22Rv1 (cell line): ENCODE data around the gene PRRG3.

Experiments used
- CTCF ChIP-seq: fragments of 450-650 bp; IDR thresholded peaks from 2 replicates; pipeline ENCODE4 v1.5.1; 2017; ENCODE audit warnings: mild to moderate bottlenecking
- ZFX ChIP-seq: fragments of 450-650 bp; IDR thresholded peaks from 2 replicates; pipeline ENCODE4 v1.6.1; 2017; ENCODE audit warnings: antibody characterized with exemption, borderline replicate concordance

GRCh38 chrX:151711787-151712186, 16.5 kb downstream of the PRRG3 start:
- TF ChIP-seq CTCF, result no peak
- TF ChIP-seq ZFX, result no peak
